Activated CD4-positive, alpha-beta T cell treated with anti-CD3 and anti-CD28 coated beads for 4 hours (primary cell): ENCODE results near the gene TUBB3.
"Not testable (repeated sequence)": the region's sequence is repeated elsewhere in the genome, so short reads cannot be mapped to it uniquely, and the experiment has no call there.

Experiments used
- DNase-seq, 2 donors: peaks; one replicate each; pipeline ENCODE4 v3.0.0-alpha.2; 2020

Gene TUBB3

GRCh38 chr16:89919535-89920406, 3.4 kb upstream of the TUBB3 start:
- DNase-seq: no peak

- no peak for DNase-seq
Measured at GRCh38 chr16:89920723-89921122, 2.4 kb upstream of the TUBB3 start.

- DNase-seq: no peak
Measured at GRCh38 chr16:89921131-89921701, 1.9 kb upstream of the TUBB3 start.

- no peak for DNase-seq
Measured at GRCh38 chr16:89921702-89922476, 1.3 kb upstream of the TUBB3 start.

- no peak for DNase-seq
Measured at GRCh38 chr16:89922477-89922883, 662 bp upstream of the TUBB3 start.

GRCh38 chr16:89923640-89924296, 626 bp downstream of the TUBB3 start:
- DNase-seq: no peak

- no peak for DNase-seq
Measured at GRCh38 chr16:89924297-89924924, 1.3 kb downstream of the TUBB3 start.

GRCh38 chr16:89924925-89925307, 1.8 kb downstream of the TUBB3 start:
- no peak for DNase-seq

GRCh38 chr16:89925596-89926079, 2.5 kb downstream of the TUBB3 start:
- no peak for DNase-seq

- DNase-seq: no peak
Measured at GRCh38 chr16:89931305-89931896, 8.3 kb downstream of the TUBB3 start.

- DNase-seq: no peak
Measured at GRCh38 chr16:89931964-89932363, 8.8 kb downstream of the TUBB3 start.

- not testable (repeated sequence) for DNase-seq
Measured at GRCh38 chr16:89934019-89934418, 10.9 kb downstream of the TUBB3 start.

- no peak for DNase-seq
Measured at GRCh38 chr16:89934611-89935553, 11.7 kb downstream of the TUBB3 start.

- DNase-seq: not testable (repeated sequence)
Measured at GRCh38 chr16:89935620-89936019, 12.5 kb downstream of the TUBB3 start.

- DNase-seq: no peak
Measured at GRCh38 chr16:89936034-89936433, 12.9 kb downstream of the TUBB3 start.

GRCh38 chr16:89936508-89936907, 13.4 kb downstream of the TUBB3 start:
- no peak for DNase-seq

- DNase-seq: no peak
Measured at GRCh38 chr16:89936981-89937380, 13.8 kb downstream of the TUBB3 start.

GRCh38 chr16:89938175-89938885, 15.2 kb downstream of the TUBB3 start:
- no peak for DNase-seq

GRCh38 chr16:89944773-89945172, 21.6 kb downstream of the TUBB3 start:
- DNase-seq: no peak

GRCh38 chr16:89945654-89946053, 22.5 kb downstream of the TUBB3 start:
- DNase-seq: no peak
